ENCODE measurements around the gene OTOP3.

Gene OTOP3

DNA sequence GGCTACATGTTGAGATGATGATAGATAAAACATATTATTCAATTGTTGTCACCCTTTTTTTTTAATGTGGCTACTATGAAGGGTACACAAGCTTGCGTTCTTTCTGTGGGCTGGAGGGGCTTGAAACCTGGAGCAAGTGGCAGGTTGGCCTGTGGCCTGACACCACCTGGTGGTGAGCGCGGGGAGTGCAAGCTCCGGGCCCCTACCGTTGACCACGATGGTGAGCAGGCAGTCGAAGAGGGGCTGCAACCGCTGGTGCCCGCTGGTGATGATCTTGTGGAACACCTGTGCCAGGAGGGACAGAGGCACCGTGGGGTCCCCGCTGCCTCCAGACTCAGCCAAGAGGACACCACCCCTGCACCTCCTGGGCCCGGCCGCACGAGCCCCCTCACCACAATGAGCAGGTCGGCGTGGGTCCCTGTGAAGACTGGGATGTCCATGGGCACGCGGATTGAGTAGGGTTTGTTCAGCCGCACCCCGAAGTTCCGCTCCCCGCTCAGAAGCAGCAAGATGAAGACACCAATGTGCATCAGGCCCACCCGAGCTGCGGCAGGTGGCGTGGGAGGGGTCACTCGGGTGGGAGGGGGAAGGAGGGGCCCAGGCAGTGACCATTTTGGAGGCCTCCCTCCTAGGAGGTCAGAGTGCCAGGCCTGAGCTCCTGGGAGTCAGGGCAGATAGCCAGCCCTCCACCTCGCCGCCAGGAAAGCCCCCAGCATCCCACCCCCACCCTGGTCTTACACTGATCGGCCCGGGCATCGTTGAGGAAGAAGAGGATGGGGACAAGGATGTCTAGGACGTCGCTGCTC, 22.4 kb downstream of the OTOP3 start:
- in situ Hi-C loops (cut with HindIII; ENCODE audit: low pct_ligation_motif_present, low sequenced_read_pairs) = no loop called here
- peak; percentile 51 for DNase-seq
- Histone ChIP-seq H3K36me3 (replicated peaks) (no peaks in the 10 kb centered on the region), H3K27me3 (replicated peaks) (no peaks in the 10 kb centered on the region), H3K27ac (no peak overlapping the region), H3K4me3 (ENCODE audit: low read depth, low read length) (no peak overlapping the region)
- peak; percentile 94 for TF ChIP-seq CTCF (IDR thresholded peaks at IDR 0.05; ENCODE audit: low read depth, low read length, missing control alignments)

- DNase-seq = no peak
- H3K27ac ChIP-seq = no peak overlapping the region
- H3K27me3 ChIP-seq (replicated peaks) = no peaks in the 10 kb centered on the region
- no peaks in the 10 kb centered on the region for H3K36me3 ChIP-seq (replicated peaks)
- in situ Hi-C loops (cut with HindIII; ENCODE audit: low pct_ligation_motif_present, low sequenced_read_pairs) = no loop called here
- H3K4me3 ChIP-seq (ENCODE audit: low read depth, low read length) = no peak overlapping the region
- TF ChIP-seq CTCF (IDR thresholded peaks at IDR 0.05; ENCODE audit: low read depth, low read length, missing control alignments) = no peak
These were observed 24.3 kb downstream of the OTOP3 start for GRCh38 chr17:74959826-74960515.

DNA sequence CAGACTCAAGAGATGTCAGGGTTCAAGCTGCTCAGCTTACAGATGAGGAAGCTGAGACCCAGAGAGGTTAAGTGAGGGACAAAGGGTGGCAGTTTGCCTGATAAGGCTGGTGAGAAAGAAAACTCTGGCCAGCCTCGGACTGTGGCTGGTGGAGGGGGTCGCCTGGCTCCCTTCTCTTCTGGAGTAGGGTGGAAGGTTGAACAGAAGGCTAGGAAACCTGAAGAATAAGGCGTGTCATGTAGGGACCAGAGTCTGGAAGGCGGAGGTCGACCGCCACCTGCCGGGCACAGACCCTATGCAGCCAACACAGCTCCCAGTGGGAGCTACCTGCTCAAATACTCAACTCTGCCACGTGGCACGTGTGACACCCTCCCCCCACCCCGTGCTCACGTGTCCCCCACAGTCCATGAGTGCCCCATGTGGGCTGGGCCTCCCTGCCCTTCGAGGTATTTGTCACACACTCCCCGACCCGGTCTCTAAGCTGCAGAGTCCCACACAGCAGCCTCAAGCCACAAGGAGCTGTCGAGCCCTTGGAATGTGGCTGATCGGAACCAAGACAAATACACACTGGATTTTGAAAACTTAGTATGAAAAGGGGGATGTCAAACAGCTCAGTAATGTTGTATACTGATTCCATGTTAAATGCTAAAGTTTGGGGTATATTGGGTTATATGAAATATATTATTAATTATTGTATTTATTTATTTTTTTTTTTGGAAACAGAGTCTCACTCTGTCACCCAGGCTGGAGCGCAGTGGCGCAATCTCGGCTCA, 25.1 kb downstream of the OTOP3 start:
- in situ Hi-C loops (cut with HindIII; ENCODE audit: low pct_ligation_motif_present, low sequenced_read_pairs) = no loop called here
- Histone ChIP-seq H3K36me3 (replicated peaks) (no peaks in the 10 kb centered on the region), H3K27ac (no peak overlapping the region), H3K4me3 (ENCODE audit: low read depth, low read length) (no peak overlapping the region), H3K27me3 (replicated peaks) (no peaks in the 10 kb centered on the region)
- DNase-seq = peak; percentile 17
- peak; percentile 67 for TF ChIP-seq CTCF (IDR thresholded peaks at IDR 0.05; ENCODE audit: low read depth, low read length, missing control alignments)

DNA sequence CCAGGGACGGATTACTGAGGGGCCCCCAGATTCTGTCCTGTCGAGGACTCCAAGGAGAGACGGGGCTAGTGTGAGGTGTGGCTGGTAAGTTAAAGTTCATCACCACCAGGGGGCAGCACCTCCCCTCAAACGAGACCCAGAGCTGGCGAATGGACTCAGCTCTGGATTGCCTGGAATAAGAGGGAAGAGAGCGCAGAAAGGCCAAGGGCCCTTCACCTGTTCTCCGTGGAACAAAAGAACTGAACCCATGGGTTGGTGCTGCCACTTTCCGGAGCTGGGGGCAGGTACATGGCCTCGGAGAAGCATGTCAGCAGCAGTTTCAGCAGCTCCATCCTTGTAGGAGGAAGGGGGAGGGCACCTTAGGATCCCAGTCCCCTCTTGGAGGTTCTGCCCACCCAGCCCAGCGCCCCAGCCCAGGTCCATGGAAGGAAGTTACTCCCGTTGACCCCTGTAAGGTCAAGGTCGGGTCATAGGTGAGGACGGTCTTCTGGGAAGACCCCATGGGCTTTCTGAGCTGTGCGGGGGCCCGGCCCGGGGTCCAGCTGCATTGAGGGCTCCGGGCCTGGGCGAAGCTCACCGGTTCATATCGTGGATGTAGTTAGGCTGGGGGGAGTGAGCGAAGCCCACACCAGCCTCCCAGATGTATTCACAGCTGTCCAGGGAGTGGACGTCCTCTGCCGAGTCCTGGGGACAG, 26.1 kb downstream of the OTOP3 start:
- in situ Hi-C loops (cut with HindIII; ENCODE audit: low pct_ligation_motif_present, low sequenced_read_pairs) = no loop called here
- H3K4me3 ChIP-seq (ENCODE audit: low read depth, low read length) = no peak overlapping the region
- peak; percentile 78 for TF ChIP-seq CTCF (IDR thresholded peaks at IDR 0.05; ENCODE audit: low read depth, low read length, missing control alignments)
- DNase-seq = peak; percentile 78
- H3K36me3 ChIP-seq (replicated peaks) = no peaks in the 10 kb centered on the region
- H3K27me3 ChIP-seq (replicated peaks) = no peaks in the 10 kb centered on the region
- H3K27ac ChIP-seq = no peak overlapping the region

DNA sequence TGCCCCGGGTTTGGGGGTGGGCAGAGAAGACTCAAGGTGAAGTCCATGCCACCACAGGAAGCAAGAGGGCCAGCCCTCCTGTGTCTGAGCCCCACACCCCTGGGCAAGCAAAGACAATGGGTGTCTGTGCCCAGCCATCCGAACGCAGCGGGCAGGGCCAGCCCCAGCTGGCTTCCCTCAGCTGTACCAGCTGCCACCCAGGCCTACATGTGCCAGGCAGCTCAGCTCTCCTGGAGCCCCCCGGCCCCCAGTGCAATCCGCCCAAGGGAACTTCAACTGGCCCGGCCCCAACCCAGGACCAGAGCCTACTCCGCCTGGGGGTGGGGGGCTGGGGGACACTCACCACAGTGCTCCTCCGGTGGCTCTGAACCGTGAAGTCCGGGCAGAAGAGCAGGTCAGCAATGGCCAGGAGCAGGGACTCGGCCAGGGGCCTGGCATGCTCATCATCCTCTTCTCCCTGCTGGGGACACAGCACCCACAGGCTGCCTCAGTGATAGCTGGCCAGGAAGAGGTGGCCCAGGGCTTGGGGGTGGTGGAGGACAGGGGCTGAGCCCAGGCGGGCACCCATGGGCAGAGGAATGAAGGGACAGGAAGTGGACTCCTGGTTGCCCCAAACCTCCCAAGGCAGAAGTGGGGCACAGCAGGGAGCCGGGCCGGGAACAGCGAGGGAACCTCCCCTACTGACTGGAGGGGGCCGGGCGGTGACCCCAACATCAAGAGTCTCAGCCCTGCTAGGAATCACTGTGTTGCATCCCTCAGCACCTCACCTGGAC, 27.1 kb downstream of the OTOP3 start:
- no peak overlapping the region for H3K27ac ChIP-seq
- H3K36me3 ChIP-seq (replicated peaks) = no peaks in the 10 kb centered on the region
- DNase-seq = no peak
- in situ Hi-C loops (cut with HindIII; ENCODE audit: low pct_ligation_motif_present, low sequenced_read_pairs) = no loop called here
- no peaks in the 10 kb centered on the region for H3K27me3 ChIP-seq (replicated peaks)
- H3K4me3 ChIP-seq (ENCODE audit: low read depth, low read length) = no peak overlapping the region
- no peak for TF ChIP-seq CTCF (IDR thresholded peaks at IDR 0.05; ENCODE audit: low read depth, low read length, missing control alignments)
